CD4-positive, alpha-beta T cell (primary cell): ENCODE data around the gene NR1I2. TPM values are rescaled to one million over a fixed set of nuclear protein-coding genes. Genes with fewer than 3 reads are reported as not detected.

Experiments
- ATAC-seq: fragments of 200-7000 bp; cut with Tn5 transposase; one replicate; pipeline ENCODE4 v1.10.0; 2022; ENCODE audit warnings: mild to moderate bottlenecking; ENCODE audit not compliant: poor library complexity
- CTCF ChIA-PET: fragments of 350-600 bp; sonication (Branson Sonifier 250); formaldehyde crosslinking; loops from one replicate; lab custom pipeline; 2021; ENCODE audit warnings: antibody characterized with exemption, inconsistent platforms; lab: Charles Lee
- POLR2A ChIA-PET: fragments of 350-600 bp; sonication (Branson Sonifier 250); formaldehyde crosslinking; loops from one replicate; lab custom pipeline; 2021; ENCODE audit warnings: antibody characterized with exemption, inconsistent platforms; lab: Charles Lee
- DNase-seq, 14 experiments: peaks; one replicate each; pipeline ENCODE4 v3.0.0-alpha.2; 2013 to 2020; ENCODE audit warnings: mixed read lengths in 2 of 14
- H3K27ac ChIP-seq, 2 donors: one replicate each; pipeline versions ENCODE4 v1.5.1 to v1.7.0; 2013; ENCODE audit warnings: low read length in 2 of 2, low read depth in 1 of 2, mild to moderate bottlenecking in 1 of 2
- H3K27me3 ChIP-seq, 2 experiments: 1 replicate in 1 of 2; 2 replicates in 1 of 2; pipeline versions ENCODE4 v1.6.1 to v1.7.0; 2013; ENCODE audit warnings: low read length in 2 of 2, control low read depth in 1 of 2, mild to moderate bottlenecking in 1 of 2, moderate library complexity in 1 of 2; ENCODE audit not compliant: insufficient read depth in 2 of 2, control insufficient read depth in 1 of 2
- H3K36me3 ChIP-seq: one replicate; pipeline ENCODE4 v1.6.1; 2013; ENCODE audit warnings: low read length, control low read depth; ENCODE audit not compliant: insufficient read depth
- H3K4me1 ChIP-seq: one replicate; pipeline ENCODE4 v1.6.1; 2013; ENCODE audit warnings: low read length, control low read depth; ENCODE audit not compliant: insufficient read depth
- H3K4me3 ChIP-seq: one replicate; pipeline ENCODE4 v1.5.1; 2013; ENCODE audit warnings: mild to moderate bottlenecking, low read length, moderate library complexity
- H3K9me3 ChIP-seq, 2 experiments: 1 replicate in 1 of 2; 2 replicates in 1 of 2; pipeline versions ENCODE4 v1.6.1 to v1.7.0; 2013; ENCODE audit warnings: low read length in 2 of 2, mild to moderate bottlenecking in 2 of 2, control low read depth in 1 of 2, moderate library complexity in 1 of 2; ENCODE audit not compliant: control insufficient read depth in 1 of 2, insufficient read depth in 1 of 2
- H3K27ac Mint-ChIP-seq: one replicate; pipeline ENCODE4 v1.8.0; 2020; ENCODE audit warnings: mixed read lengths
- H3K27me3 Mint-ChIP-seq: one replicate; pipeline ENCODE4 v1.8.0; 2021; ENCODE audit warnings: mixed read lengths
- H3K36me3 Mint-ChIP-seq: one replicate; pipeline ENCODE4 v1.8.0; 2021; ENCODE audit warnings: low read depth, mixed read lengths
- H3K4me1 Mint-ChIP-seq: one replicate; pipeline ENCODE4 v1.8.0; 2021; ENCODE audit warnings: low read depth, mixed read lengths
- H3K4me3 Mint-ChIP-seq: one replicate; pipeline ENCODE4 v1.8.0; 2020; ENCODE audit warnings: mild to moderate bottlenecking, mixed read lengths
- H3K9me3 Mint-ChIP-seq: one replicate; pipeline ENCODE4 v1.8.0; 2020; ENCODE audit warnings: mixed read lengths
- intact Hi-C, 2 experiments: fragments of 100-400 bp; cut with DNase I in 1 of 2; cut with micrococcal nuclease in 1 of 2; formaldehyde crosslinking; loops; one replicate each; pipeline versions ENCODE4 v1.15.1 to v1.9.0; 2023 to 2025; cut with DNase I, micrococcal nuclease
- total RNA-seq, 174 experiments: library from RNA in 2 of 174; stranded (reverse) in 2 of 174; gene quantifications; one replicate each; pipeline ENCODE4 v1.2.3 and lab custom pipeline; 2021 to 2026
- TF ChIP-seq, protein P1 (sequence below): fragments of 200-600 bp; IDR thresholded peaks from one replicate; pipeline ENCODE4 v1.8.0; 2022; ENCODE audit warnings: antibody characterized with exemption, mild to moderate bottlenecking

The NR1I2 gene
- total RNA-seq, 2 experiments from 2014 or later, result 0.25 TPM; not detected in 1

DNA sequence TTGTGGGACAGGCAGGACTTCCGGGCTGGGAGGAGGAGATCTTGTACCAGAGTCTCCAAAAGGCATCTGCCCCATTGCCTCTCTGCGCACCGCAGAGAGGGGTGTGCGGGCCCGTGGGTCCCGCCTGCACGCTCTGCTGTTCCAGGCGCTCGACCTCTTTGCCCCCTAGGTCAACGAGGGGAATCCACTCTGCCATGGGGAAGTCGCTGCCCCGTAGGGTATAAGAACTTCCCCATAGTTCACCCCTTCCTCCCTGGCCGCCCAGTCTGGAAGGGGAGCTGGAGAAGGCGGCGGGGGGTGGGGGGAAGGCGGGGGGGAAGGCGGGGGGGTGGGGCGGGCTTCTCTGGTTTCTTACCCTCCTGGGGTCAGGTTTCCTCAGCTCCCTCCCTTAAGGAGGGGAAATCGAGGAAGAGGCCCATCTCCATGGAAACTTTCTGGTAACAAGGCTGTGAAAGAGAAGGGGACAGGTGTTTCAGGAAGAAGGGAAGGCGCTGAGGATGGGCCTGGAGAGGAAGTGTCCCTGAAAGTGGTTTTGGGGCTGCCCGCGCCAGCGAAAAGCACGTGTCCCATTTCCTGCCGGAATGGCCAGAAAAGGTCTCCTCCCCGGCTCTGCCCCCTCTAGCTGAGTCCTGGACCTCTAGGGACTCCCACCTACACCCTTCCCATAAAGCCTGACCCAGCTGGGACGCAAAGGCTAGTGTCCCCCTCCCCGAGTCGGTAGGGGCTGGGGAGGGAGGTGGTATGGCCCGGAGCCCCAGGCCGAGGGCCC lies 27.5 kb downstream of the NR1I2 start:
- ChIA-PET CTCF (no interaction called here), POLR2A (interaction anchor here (0.8 to 1.7 kb wide), 2 partner anchors 286 to 443 kb away, joined by 3 to 10 read pairs; no protein-coding TSS in a partner anchor)
- TF ChIP-seq, protein P1, sequence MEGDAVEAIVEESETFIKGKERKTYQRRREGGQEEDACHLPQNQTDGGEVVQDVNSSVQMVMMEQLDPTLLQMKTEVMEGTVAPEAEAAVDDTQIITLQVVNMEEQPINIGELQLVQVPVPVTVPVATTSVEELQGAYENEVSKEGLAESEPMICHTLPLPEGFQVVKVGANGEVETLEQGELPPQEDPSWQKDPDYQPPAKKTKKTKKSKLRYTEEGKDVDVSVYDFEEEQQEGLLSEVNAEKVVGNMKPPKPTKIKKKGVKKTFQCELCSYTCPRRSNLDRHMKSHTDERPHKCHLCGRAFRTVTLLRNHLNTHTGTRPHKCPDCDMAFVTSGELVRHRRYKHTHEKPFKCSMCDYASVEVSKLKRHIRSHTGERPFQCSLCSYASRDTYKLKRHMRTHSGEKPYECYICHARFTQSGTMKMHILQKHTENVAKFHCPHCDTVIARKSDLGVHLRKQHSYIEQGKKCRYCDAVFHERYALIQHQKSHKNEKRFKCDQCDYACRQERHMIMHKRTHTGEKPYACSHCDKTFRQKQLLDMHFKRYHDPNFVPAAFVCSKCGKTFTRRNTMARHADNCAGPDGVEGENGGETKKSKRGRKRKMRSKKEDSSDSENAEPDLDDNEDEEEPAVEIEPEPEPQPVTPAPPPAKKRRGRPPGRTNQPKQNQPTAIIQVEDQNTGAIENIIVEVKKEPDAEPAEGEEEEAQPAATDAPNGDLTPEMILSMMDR, result no peak
- no peaks in the 10 kb centered on the region for H3K36me3 Mint-ChIP-seq
- Histone ChIP-seq H3K4me1 (peaks cover 17% of the 10 kb centered on the region), H3K27ac (no peak overlapping the region), H3K36me3 (no peaks in the 10 kb centered on the region), H3K27me3 (no peaks in the 10 kb centered on the region), H3K9me3 (no peaks in the 10 kb centered on the region), H3K4me3 (peak overlapping the region; percentile 69)
- intact Hi-C loops, result no loop called here
- no peaks in the 10 kb centered on the region for H3K9me3 Mint-ChIP-seq
- no peaks in the 10 kb centered on the region for H3K27me3 Mint-ChIP-seq
- peak overlapping the region; percentile 86 for H3K4me3 Mint-ChIP-seq
- H3K4me1 Mint-ChIP-seq, result peaks cover 12% of the 10 kb centered on the region
- H3K27ac Mint-ChIP-seq, result peak overlapping the region; percentile 43
- DNase-seq (peak in 4 of 14 experiments; percentile 7 to 20 (median 12)), ATAC-seq (no peak)

DNA sequence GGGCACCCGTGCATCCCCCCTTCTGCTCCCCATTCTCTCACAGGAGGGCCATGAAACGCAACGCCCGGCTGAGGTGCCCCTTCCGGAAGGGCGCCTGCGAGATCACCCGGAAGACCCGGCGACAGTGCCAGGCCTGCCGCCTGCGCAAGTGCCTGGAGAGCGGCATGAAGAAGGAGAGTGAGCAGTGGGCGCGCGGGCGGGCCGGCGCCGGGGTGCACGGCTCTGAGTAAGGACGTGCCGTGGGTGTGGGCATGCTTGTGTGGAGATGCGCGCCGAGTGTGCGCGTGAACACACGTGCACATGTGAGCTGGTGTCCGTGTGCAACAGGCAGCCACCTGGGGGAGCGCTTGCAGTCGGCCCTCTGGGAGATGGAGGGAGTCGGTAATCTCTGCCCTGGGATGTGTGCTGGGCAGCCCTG lies 28.1 kb downstream of the NR1I2 start:
- peak; percentile 27 to 76 (median 46) for DNase-seq
- H3K4me3 ChIP-seq, result peak overlapping the region; percentile 69
- POLR2A ChIA-PET, result interaction anchor here (0.7 to 1.7 kb wide), 3 partner anchors 10 to 443 kb away, joined by 3 to 10 read pairs (median 3); no protein-coding TSS in a partner anchor
- CTCF ChIA-PET, result no interaction called here
- Mint-ChIP-seq H3K9me3 (no peaks in the 10 kb centered on the region), H3K27ac (peak overlapping the region; percentile 43), H3K4me1 (peaks cover 12% of the 10 kb centered on the region), H3K4me3 (peak overlapping the region; percentile 86), H3K27me3 (no peaks in the 10 kb centered on the region), H3K36me3 (no peaks in the 10 kb centered on the region)
- no peak overlapping the region for H3K27ac ChIP-seq
- no peaks in the 10 kb centered on the region for H3K9me3 ChIP-seq
- ATAC-seq, result peak; percentile 96
- H3K4me1 ChIP-seq, result peaks cover 17% of the 10 kb centered on the region
- H3K36me3 ChIP-seq, result no peaks in the 10 kb centered on the region
- TF ChIP-seq, protein P1, result peak; percentile 27
- intact Hi-C loops, result no loop called here
- H3K27me3 ChIP-seq, result no peaks in the 10 kb centered on the region

DNA sequence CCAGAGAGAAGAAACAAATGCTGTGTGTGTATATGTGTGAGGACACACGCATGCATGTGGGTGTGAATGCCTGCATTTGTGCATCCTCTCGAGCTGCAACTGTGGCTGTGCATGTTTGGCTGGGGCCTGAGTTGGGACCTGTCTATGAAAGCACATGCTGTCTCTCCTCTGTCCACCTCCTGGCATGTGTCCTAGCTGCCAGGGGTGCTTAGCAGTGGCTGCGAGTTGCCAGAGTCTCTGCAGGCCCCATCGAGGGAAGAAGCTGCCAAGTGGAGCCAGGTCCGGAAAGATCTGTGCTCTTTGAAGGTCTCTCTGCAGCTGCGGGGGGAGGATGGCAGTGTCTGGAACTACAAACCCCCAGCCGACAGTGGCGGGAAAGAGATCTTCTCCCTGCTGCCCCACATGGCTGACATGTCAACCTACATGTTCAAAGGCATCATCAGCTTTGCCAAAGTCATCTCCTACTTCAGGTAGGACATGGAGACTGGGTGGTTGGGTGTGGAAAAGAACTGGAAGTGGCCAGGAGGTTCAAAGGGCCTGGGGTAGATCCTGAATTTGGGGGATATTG lies 30.7 kb downstream of the NR1I2 start:
- ChIA-PET CTCF (no interaction called here), POLR2A (no interaction called here)
- TF ChIP-seq, protein P1, result no peak
- H3K27ac ChIP-seq, result no peak overlapping the region
- Mint-ChIP-seq H3K4me3 (no peak overlapping the region), H3K27me3 (peaks cover 3% of the 10 kb centered on the region), H3K4me1 (peaks cover 12% of the 10 kb centered on the region), H3K36me3 (no peaks in the 10 kb centered on the region), H3K27ac (no peak overlapping the region), H3K9me3 (no peaks in the 10 kb centered on the region)
- DNase-seq (no peak), ATAC-seq (no peak)
- H3K36me3 ChIP-seq, result no peaks in the 10 kb centered on the region
- no peaks in the 10 kb centered on the region for H3K27me3 ChIP-seq
- no peaks in the 10 kb centered on the region for H3K9me3 ChIP-seq
- H3K4me1 ChIP-seq, result peaks cover 17% of the 10 kb centered on the region
- intact Hi-C loops, result no loop called here
- H3K4me3 ChIP-seq, result no peak overlapping the region
